Loucy (cell line): ENCODE measurements around the gene ASTN2.

ENCODE experiments used
- H2AFZ ChIP-seq: fragments of 200-600 bp; sonication (generic); 2 replicates; pipeline ENCODE4 v1.6.0; 2016; ENCODE audit warnings: antibody characterized with exemption, mild to moderate bottlenecking, low read length, moderate library complexity
- H3F3A ChIP-seq: fragments of 200-600 bp; 2 replicates; pipeline ENCODE4 v1.6.0; 2016; ENCODE audit warnings: antibody characterized with exemption, low read depth, mild to moderate bottlenecking
- H3K27me3 ChIP-seq: fragments of 200-600 bp; sonication (generic); 2 replicates; pipeline ENCODE4 v1.6.1; 2014; ENCODE audit warnings: low read length, mild to moderate bottlenecking; ENCODE audit not compliant: insufficient read depth, poor library complexity, severe bottlenecking
- H3K36me3 ChIP-seq: fragments of 200-600 bp; sonication (generic); 2 replicates; pipeline ENCODE4 v1.6.1; 2016; ENCODE audit warnings: low read length; ENCODE audit not compliant: insufficient read depth
- H3K4me1 ChIP-seq: fragments of 200-600 bp; sonication (generic); 2 replicates; pipeline ENCODE4 v1.5.1; 2014; ENCODE audit warnings: low read length, mild to moderate bottlenecking; ENCODE audit not compliant: insufficient read depth, poor library complexity, severe bottlenecking
- H3K4me2 ChIP-seq: fragments of 200-600 bp; sonication (generic); 2 replicates; pipeline ENCODE4 v1.6.0; 2014; ENCODE audit warnings: antibody characterized with exemption, low read length, low read depth, mild to moderate bottlenecking; ENCODE audit not compliant: poor library complexity, severe bottlenecking
- H3K4me3 ChIP-seq: fragments of 200-600 bp; sonication (generic); 2 replicates; pipeline ENCODE4 v1.5.1; 2014; ENCODE audit warnings: low read length, mild to moderate bottlenecking, mixed read lengths; ENCODE audit not compliant: poor library complexity, severe bottlenecking
- H3K79me2 ChIP-seq: fragments of 200-600 bp; sonication (generic); 2 replicates; pipeline ENCODE4 v1.6.1; 2014; ENCODE audit warnings: low read length; ENCODE audit not compliant: insufficient read depth
- H3K9ac ChIP-seq: fragments of 200-600 bp; sonication (generic); 2 replicates; pipeline ENCODE4 v1.6.0; 2014; ENCODE audit warnings: mild to moderate bottlenecking, low read depth, low read length, moderate library complexity; ENCODE audit not compliant: poor library complexity, severe bottlenecking
- H3K9me2 ChIP-seq: fragments of 200-600 bp; sonication (generic); replicated peaks from 2 replicates; pipeline ENCODE4 v1.6.1; 2016; ENCODE audit warnings: low read depth, low read length, mixed read lengths
- H3K9me3 ChIP-seq: fragments of 200-600 bp; sonication (generic); 2 replicates; pipeline ENCODE4 v1.6.1; 2014; ENCODE audit warnings: mild to moderate bottlenecking, antibody characterized with exemption, low read length, low read depth; ENCODE audit not compliant: insufficient read depth
- H4K20me1 ChIP-seq: fragments of 200-600 bp; sonication (generic); 2 replicates; pipeline ENCODE4 v1.6.0; 2014; ENCODE audit warnings: antibody characterized with exemption, low read length, mild to moderate bottlenecking; ENCODE audit not compliant: insufficient read depth, poor library complexity, severe bottlenecking
- CTCF ChIP-seq: fragments of 200-600 bp; sonication (generic); conservative IDR thresholded peaks from 2 replicates; pipeline ENCODE4 v1.5.1; 2014; ENCODE audit warnings: mild to moderate bottlenecking, antibody characterized with exemption, low read length
- EZH2phosphoT487 ChIP-seq: fragments of 200-600 bp; IDR thresholded peaks from 2 replicates; pipeline ENCODE4 v1.6.1; 2018; ENCODE audit warnings: antibody characterized with exemption, mild to moderate bottlenecking, moderate library complexity, borderline replicate concordance

The ASTN2 gene

GRCh38 chr9:116809656-116810055 lies 605.2 kb downstream of the ASTN2 start:
- TF ChIP-seq EZH2phosphoT487: no peak
- no peaks in the 10 kb centered on the region for H3F3A ChIP-seq
- no peaks in the 10 kb centered on the region for H3K4me1 ChIP-seq

GRCh38 chr9:116806075-116806474 lies 608.8 kb downstream of the ASTN2 start:
- TF ChIP-seq CTCF: no peak
- TF ChIP-seq EZH2phosphoT487: no peak
- Histone ChIP-seq H3K9ac (no peak overlapping the region), H3K9me3 (no peaks in the 10 kb centered on the region), H3K4me3 (no peak overlapping the region), H3F3A (no peaks in the 10 kb centered on the region), H3K79me2 (no peaks in the 10 kb centered on the region), H3K27me3 (no peaks in the 10 kb centered on the region), H3K36me3 (no peaks in the 10 kb centered on the region), H4K20me1 (no peaks in the 10 kb centered on the region), H3K9me2 (no peaks in the 10 kb centered on the region), H3K4me1 (no peaks in the 10 kb centered on the region), H3K4me2 (no peak overlapping the region), H2AFZ (no peak overlapping the region)

More at GRCh38 chr9:116809656-116810055, 605.2 kb downstream of the ASTN2 start:
- Histone ChIP-seq H3K9ac (no peak overlapping the region), H3K9me3 (no peaks in the 10 kb centered on the region), H4K20me1 (no peaks in the 10 kb centered on the region), H2AFZ (no peak overlapping the region), H3K4me2 (no peak overlapping the region), H3K4me3 (no peak overlapping the region), H3K27me3 (no peaks in the 10 kb centered on the region), H3K9me2 (no peaks in the 10 kb centered on the region), H3K79me2 (no peaks in the 10 kb centered on the region), H3K36me3 (no peaks in the 10 kb centered on the region)

GRCh38 chr9:116800885-116801284 lies 614.0 kb downstream of the ASTN2 start:
- no peaks in the 10 kb centered on the region for H3K79me2 ChIP-seq
- peaks cover 3% of the 10 kb centered on the region; the same call in 1 of the 2 replicates for H3K9me3 ChIP-seq
- no peak overlapping the region for H3K9ac ChIP-seq
- H3K9me2 ChIP-seq: no peaks in the 10 kb centered on the region
- H3K4me1 ChIP-seq: no peaks in the 10 kb centered on the region
- no peak for TF ChIP-seq CTCF
- no peak for TF ChIP-seq EZH2phosphoT487
- H3K4me3 ChIP-seq: no peak overlapping the region
- no peaks in the 10 kb centered on the region for H3K27me3 ChIP-seq
- H3F3A ChIP-seq: no peaks in the 10 kb centered on the region
- no peaks in the 10 kb centered on the region for H3K36me3 ChIP-seq
- H3K4me2 ChIP-seq: no peak overlapping the region
- no peak overlapping the region for H2AFZ ChIP-seq
- H4K20me1 ChIP-seq: no peaks in the 10 kb centered on the region

- H3F3A ChIP-seq: no peaks in the 10 kb centered on the region
- no peaks in the 10 kb centered on the region for H3K79me2 ChIP-seq
- no peaks in the 10 kb centered on the region for H3K36me3 ChIP-seq
- TF ChIP-seq EZH2phosphoT487 (no peak), CTCF (no peak)
- H3K9me3 ChIP-seq: peaks cover 5% of the 10 kb centered on the region; the same call in 1 of the 2 replicates
- H3K4me2 ChIP-seq: no peak overlapping the region
- no peak overlapping the region for H2AFZ ChIP-seq
- H3K27me3 ChIP-seq: no peaks in the 10 kb centered on the region
- H3K9me2 ChIP-seq: no peaks in the 10 kb centered on the region
- H3K4me1 ChIP-seq: no peaks in the 10 kb centered on the region
- no peaks in the 10 kb centered on the region for H4K20me1 ChIP-seq
- H3K9ac ChIP-seq: no peak overlapping the region
- H3K4me3 ChIP-seq: no peak overlapping the region
Measured at GRCh38 chr9:116800074-116800473, 614.8 kb downstream of the ASTN2 start.
